Measurements from ENCODE around the gene NHP2.
"Not testable (repeated sequence)": the region's sequence is repeated elsewhere in the genome, so short reads cannot be mapped to it uniquely, and the experiment has no call there.

The NHP2 gene

DNA sequence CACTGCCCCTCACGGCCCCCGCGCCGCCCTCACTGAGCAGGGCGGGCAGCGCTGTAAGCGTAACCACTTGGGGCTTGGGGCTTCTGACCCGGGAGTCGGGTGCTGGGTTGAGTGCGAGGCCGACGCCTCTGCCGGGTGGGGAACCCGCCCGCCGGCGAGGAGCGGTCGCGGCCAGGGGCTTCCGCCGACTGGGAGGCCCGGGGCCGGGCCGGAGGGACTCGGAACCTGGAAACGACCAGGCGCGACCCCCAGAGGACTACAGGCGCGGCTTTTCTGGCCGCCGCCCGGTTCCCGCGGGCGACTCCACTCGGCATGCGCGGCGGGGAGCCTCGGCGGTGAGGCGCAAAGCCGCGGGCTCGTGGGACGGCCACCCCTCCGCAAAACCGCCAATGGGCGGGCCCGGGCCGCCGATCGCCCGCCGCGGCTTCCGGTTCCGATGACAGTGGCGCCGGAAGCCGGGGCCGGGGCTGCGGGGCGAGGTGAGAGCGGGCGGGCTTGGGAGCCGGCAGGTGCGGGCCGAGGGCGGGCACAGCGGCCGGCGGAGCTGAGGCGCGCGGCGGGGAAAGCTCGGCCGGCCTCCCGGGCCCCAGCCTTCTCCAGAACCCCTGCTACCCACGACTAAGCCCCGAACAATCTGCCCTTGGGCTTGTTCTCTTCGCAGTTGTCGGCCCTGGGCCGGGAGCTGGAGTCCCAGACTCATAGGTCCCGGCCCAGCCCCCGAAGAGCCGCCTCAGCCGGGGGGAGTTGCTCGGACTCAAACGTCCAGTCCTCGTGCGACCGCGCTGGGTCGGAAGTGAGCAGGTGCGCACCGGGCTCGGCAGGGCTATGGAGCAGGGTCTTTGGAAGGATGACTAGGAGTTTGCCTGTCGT lies 22.9 kb downstream of the NHP2 start, which contains the start of gene RMND5B:
Gene RMND5B, plus strand, starts transcription at position 439 of the 870 bp plus-strand sequence. CDS start 7,106 bp downstream, outside the sequence.
- DNase-seq (ENCODE audit: low read depth): peak; percentile 84

- DNase-seq (ENCODE audit: low read depth): not testable (repeated sequence)
Observed at GRCh38 chr5:178130234-178130575, 23.5 kb downstream of the NHP2 start.

DNA sequence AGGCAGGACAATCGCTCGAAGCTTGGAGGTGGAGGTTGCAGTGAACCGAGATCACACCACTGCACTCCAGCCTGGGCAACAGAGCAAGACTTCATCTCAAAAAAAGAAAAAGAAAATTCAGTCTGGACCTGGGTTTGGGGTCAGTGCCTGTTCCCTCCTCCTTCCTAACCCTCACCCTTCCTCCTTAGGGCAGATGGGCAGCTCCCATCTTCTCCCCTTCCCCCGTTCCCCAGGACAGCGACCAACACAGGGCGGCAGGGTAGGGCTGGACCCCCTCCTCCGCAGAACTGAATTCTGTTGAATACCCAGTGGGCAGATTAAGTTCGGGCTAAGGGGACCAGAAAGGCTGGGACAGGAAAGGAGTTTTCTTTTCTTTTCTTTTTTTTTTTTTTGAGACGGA lies 24.4 kb downstream of the NHP2 start:
- DNase-seq (ENCODE audit: low read depth): no peak

DNA sequence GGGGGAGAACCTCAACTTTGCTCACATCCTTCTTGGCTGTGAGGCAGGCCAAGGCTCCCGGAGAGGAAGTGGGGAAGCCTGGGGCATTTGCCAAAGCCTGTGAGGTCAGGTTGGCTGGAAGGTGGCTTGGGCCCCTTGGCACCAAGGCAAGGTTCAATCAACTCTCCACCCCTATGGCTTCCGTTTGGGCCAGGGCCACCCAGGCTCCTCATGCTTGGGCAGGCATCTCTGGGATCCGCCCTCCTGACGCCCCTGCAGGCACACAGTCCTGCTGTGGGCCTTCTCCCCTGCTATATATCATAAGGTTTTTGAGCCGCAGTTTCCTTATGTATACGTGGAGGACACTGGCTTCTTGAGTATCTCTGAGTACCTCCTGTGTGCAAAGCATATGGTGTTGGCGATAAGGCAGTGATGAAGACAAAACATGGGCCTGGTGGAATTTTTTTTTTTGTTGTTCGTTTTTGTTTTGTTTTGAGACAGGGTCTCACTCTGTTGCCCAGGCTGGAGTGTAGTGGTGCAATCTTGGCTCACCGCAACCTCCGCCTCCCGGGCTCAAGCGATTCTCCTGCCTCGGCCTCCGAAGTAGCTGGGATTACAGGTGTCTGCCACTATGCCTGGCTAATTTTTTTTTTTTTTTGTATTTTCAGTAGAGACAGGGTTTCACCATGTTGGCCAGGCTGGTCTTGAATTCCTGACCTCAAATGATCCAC lies 26.2 kb downstream of the NHP2 start:
- DNase-seq (ENCODE audit: low read depth): not testable (repeated sequence)

DNA sequence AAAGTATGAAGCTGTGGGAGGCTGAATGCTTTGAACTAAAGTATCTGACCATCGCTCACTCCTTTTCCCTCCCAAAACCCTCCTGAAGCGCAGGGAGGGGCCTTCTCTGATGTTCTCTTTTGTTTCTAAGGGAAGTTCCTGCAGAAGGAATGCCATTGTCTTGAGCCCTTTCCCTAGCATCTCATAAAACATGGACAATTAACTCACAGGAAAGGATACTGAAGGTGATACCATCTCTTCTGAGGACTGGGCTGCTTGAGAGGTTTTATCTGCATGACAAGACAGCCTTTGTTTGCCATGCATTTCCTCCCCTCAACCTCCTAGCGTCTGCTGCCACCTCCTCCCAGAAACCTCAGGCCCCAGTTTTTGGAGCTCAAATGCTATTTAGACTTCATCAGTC lies 27.1 kb downstream of the NHP2 start:
- DNase-seq (ENCODE audit: low read depth): no peak

DNA sequence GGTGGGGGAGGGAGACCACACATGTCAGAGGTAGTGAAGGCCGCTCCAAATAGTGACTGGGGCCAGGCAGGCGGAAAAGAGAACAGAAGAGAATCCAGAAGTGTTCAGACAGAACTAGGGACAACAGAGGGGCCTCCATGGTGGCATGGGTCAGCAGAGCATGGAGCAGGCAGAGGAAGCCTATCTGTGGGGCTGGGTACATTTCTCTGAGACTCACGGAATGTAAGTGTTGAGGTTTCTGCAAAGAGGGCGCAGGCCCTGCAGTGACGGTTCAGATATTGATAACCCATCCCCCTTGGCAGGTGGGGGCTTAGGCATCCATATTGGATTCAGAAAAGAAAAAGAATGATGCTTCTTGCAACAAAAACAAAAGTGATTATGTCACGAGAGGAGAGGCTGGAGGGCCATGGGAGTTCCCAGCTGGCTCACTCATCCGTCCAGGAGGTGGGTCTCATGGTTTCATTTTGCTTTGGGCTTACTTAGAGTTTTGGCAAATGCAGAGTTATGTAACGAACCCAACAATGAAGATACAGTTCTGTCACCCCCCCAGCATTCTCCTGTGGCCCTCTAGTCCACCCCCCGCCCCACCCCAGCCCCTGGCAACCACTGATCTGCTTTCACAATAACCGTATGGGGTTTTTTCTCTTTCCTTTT lies 28.3 kb downstream of the NHP2 start:
- no peak for DNase-seq (ENCODE audit: low read depth)

GRCh38 chr5:178123966-178124925 lies 29.4 kb downstream of the NHP2 start:
- DNase-seq (ENCODE audit: low read depth): no peak

DNA sequence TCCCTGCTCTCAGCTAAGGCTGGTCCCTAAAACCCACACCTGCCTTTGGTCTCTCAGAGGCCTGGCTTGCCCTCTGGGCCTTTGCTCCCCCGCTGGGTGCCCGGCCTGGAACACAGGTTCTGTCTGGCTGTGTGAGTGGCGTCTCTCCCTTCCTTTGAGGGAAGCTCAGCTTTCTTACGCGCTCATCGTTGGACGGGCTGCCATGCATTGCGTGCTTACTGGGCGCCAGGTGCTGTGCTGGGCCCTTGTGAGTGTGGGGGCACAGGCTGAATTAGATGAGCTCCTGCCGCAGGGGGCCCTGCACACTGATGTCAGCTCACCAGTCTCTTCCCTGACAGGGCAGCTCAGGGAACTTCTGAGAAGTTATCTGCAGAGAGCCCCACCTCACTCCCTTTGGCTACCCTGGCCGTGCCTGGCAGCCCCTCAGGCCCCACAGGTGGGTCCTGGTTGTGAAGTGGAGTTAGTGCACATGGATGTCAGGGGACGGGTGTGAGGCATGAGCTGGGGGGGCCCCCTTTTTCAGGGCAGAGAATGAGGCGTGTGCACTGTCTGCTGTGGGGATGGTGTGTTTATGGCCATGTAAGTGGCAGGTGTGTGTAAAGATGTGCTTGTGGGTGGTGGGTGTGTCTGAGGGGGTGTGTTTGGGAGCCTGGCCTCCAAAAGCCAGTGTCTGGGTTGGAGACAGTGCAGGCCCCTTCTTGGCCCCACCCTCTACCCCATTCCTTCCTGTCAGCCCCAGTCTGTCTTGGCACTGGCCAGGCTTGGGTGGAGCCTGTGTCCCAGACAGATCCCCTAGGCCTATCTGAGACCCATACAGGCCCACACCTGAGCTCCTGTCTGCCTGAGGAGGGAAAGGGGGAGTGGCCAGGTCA lies 30.4 kb downstream of the NHP2 start:
- no peak for DNase-seq (ENCODE audit: low read depth)

- DNase-seq (ENCODE audit: low read depth): no peak
Observed at GRCh38 chr5:178122346-178122745, 31.3 kb downstream of the NHP2 start.

GRCh38 chr5:178121391-178122276 lies 32.1 kb downstream of the NHP2 start:
- DNase-seq (ENCODE audit: low read depth): no peak

DNA sequence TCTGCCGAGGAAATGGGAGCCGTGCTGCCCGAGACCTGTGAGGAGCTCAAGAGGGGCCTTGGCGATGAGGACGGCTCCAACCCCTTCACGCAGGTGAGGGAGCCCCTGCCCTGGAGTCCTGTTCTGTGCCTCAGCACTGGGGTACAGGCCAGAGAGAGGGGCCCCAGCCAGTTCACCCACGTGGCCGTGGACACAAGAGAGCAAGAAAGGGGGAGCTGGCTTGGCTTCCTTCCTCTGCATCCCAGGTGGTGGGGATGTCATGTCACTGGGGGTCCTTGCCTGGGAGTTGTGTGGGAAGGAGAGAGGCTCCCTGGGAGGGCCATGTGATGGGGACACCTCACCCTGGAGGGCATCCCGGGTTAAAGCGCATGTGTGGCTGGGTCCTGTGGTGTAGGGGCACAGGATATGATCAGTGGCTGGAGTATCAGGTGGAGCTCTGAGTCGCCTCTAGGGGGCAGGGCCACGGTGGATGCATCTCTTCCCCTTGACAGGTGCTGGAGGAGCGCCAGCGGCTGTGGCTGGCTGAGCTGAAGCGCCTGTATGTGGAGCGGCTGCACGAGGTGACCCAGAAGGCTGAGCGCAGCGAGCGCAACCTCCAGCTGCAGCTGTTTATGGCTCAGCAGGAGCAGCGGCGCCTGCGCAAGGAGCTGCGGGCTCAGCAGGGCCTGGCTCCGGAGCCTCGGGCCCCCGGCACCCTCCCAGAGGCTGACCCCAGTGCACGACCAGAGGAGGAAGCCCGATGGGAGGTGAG lies 32.9 kb downstream of the NHP2 start:
- peak; percentile 78 for DNase-seq (ENCODE audit: low read depth)

DNA sequence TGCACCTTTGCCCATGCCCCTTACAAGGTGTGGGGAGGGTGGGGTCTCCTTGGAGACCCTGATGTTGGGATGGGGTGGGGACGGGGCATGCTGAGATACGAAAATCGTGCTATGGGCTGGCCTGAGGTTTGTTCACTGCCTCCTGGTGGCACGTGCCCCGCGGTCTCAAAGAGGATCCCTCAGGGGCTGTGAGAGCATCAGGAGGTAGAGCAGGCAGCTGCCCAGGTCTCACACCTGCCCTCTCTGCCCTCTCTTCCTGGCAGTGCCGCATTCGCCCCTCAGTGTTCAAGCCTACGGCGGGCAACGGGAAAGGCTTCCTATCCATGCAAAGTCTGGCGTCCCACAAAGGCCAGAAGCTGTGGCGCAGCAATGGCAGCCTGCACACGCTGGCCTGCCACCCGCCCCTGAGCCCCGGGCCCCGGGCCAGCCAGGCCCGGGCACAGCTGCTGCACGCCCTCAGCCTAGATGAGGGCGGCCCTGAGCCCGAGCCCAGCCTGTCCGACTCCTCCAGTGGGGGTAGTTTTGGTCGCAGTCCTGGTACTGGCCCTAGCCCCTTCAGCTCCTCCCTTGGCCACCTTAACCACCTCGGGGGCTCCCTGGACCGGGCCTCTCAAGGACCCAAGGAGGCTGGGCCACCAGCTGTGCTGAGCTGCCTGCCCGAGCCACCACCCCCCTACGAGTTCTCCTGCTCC lies 33.6 kb downstream of the NHP2 start:
- no peak for DNase-seq (ENCODE audit: low read depth)

DNA sequence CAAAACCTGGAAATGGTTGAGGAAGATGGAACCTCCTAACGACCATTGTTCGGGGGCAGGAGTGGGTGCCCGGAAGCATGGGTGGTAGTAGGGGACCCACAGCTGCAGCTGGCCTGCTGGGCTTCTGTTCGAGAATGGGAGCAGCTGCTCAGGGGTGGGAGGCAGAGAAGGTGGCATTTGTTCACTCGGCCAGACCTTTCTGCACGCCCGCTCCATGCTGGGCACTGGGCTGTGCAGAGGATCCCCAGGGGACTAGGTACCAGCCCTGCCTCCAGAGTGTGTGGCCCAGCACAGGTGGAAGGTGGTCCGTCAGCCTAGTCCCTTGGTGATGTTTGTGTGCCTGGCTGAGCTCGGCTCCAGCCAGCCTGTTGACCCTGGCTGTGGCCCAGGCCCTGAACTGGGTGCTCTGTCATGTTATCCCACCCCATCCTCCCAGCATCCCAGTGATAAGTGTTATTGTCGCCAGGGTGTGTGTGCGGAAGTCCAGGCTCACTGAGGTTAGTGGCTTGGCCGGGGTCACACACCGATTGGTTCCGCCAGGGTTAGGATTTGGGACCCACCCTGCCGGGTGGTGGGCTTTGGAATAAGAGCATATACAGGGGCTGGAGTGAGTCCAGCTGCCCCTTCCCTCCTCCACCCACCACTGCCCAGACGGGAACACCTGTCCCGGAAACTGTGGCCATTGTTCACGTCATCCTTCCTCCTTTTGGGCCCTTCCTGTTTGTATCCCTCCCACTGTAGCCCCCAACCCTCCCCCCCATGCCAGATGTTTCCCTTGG lies 35.6 kb downstream of the NHP2 start:
- DNase-seq (ENCODE audit: low read depth): no peak

- DNase-seq (ENCODE audit: low read depth): peak; percentile 51
Observed at GRCh38 chr5:178116143-178116885, 37.4 kb downstream of the NHP2 start.

- no peak for DNase-seq (ENCODE audit: low read depth)
Observed at GRCh38 chr5:178115814-178116142, 37.9 kb downstream of the NHP2 start.

- DNase-seq (ENCODE audit: low read depth): no peak
Observed at GRCh38 chr5:178115136-178115813, 38.4 kb downstream of the NHP2 start.

Data from activated T-cell treated with anti-CD3 and anti-CD28 coated beads for 48 hours (primary cell).